ENCODE results near the gene SAP30BP. TPM values are rescaled to one million over a fixed set of nuclear protein-coding genes. Genes with fewer than 3 reads are reported as not detected.

The SAP30BP gene
- total and polyA plus RNA-seq, 4 donors, result 20.9 to 33.4 (median 30.2) TPM

DNA sequence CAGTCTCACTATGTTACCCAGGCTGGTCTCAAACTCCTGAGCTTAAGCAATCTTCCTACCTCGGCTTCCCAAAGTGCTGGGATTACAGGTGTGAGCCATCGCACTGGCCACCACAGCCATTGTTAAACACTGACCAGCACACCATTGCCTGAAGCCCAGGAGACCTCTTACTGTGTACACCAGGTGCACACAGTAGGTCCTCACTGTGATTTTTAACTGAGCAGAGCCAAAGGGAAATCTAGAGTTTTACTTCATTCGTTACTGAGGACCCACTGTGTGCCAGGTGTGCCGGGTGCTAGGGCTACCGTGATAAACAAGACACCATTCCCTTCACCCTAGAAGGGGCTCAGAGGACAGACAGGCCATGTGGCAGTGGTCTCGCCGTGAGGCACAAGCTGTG is 58.4 kb downstream of the SAP30BP start:
- H3K27me3 ChIP-seq (ENCODE audit: control insufficient read depth in 4 of 4, insufficient read depth in 4 of 4, low read length in 3 of 4), result no peaks in the 10 kb centered on the region
- H3K36me3 ChIP-seq (ENCODE audit: control insufficient read depth in 4 of 4, insufficient read depth in 3 of 4, low read depth in 1 of 4, low read length in 3 of 4), result no peaks in the 10 kb centered on the region
- TF ChIP-seq FOXA1 (IDR thresholded peaks at IDR 0.05), result no peak
- no peak overlapping the region for H3K4me3 ChIP-seq (ENCODE audit: low read depth in 1 of 3, low read length in 3 of 3)
- H3K9ac ChIP-seq (ENCODE audit: low read depth in 1 of 2, low read length in 2 of 2), result no peak overlapping the region
- 90% methylated on average over 7 of the region's 7 CpGs for WGBS
- peaks cover 0 to 6% (median 5%) of the 10 kb centered on the region in 4 donors for H3K4me1 ChIP-seq (ENCODE audit: control insufficient read depth in 4 of 4, insufficient read depth in 4 of 4, low read length in 3 of 4)
- no peak for DNase-seq (ENCODE audit: low spot score)
- H3K27ac ChIP-seq (ENCODE audit: low read depth in 1 of 2, low read length in 2 of 2), result no peak overlapping the region
- no peaks in the 10 kb centered on the region for H3K9me3 ChIP-seq (ENCODE audit: control insufficient read depth in 4 of 4, low read length in 3 of 4)

DNA sequence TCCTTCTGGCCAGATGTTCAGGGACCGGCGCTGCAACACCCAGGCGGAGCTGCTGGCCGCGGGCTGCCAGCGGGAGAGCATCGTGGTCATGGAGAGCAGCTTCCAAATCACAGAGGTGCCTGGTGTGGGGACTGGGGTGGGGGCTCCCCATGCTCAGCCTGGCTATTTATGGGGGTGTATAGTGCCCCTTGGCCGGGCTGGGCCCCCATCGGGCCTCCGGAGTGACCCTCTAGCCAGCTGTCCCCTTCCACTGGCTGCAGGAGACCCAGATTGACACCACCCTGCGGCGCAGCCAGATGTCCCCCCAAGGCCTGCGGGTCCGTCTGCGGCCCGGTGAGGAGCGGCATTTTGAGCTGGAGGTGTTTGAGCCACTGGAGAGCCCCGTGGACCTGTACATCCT is 60.3 kb downstream of the SAP30BP start:
- H3K36me3 ChIP-seq (ENCODE audit: control insufficient read depth in 4 of 4, insufficient read depth in 3 of 4, low read depth in 1 of 4, low read length in 3 of 4), result no peaks in the 10 kb centered on the region
- no peak for DNase-seq (ENCODE audit: low spot score)

GRCh38 chr17:75729351-75729750 is 62.2 kb downstream of the SAP30BP start:
- WGBS, result 90% methylated on average over 7 of the region's 7 CpGs
- TF ChIP-seq YY1 (IDR thresholded peaks at IDR 0.05) (no peak), NR2F2 (IDR thresholded peaks at IDR 0.05) (no peak), ZBTB33 (IDR thresholded peaks at IDR 0.05) (no peak), RXRA (IDR thresholded peaks at IDR 0.05) (no peak), CTCF (IDR thresholded peaks at IDR 0.05; ENCODE audit: low read depth, low read length, missing input control) (no peak), GABPA (IDR thresholded peaks at IDR 0.05 in 1 of 2, conservative IDR thresholded peaks at IDR 0.05 in 1 of 2) (no peak), HNF4G (IDR thresholded peaks at IDR 0.05) (no peak), ATF3 (IDR thresholded peaks at IDR 0.05) (no peak), FOXA2 (IDR thresholded peaks at IDR 0.05) (no peak), RAD21 (IDR thresholded peaks at IDR 0.05) (no peak), JUND (IDR thresholded peaks at IDR 0.05) (no peak), TAF1 (conservative IDR thresholded peaks at IDR 0.05) (no peak), HNF4A (conservative IDR thresholded peaks at IDR 0.05) (no peak), SP1 (IDR thresholded peaks at IDR 0.05) (no peak), EGR1 (IDR thresholded peaks at IDR 0.05; ENCODE audit: low read depth in 2 of 2) (no peak), FOXA1 (IDR thresholded peaks at IDR 0.05) (no peak)
- TF ChIP-seq, protein P1, sequence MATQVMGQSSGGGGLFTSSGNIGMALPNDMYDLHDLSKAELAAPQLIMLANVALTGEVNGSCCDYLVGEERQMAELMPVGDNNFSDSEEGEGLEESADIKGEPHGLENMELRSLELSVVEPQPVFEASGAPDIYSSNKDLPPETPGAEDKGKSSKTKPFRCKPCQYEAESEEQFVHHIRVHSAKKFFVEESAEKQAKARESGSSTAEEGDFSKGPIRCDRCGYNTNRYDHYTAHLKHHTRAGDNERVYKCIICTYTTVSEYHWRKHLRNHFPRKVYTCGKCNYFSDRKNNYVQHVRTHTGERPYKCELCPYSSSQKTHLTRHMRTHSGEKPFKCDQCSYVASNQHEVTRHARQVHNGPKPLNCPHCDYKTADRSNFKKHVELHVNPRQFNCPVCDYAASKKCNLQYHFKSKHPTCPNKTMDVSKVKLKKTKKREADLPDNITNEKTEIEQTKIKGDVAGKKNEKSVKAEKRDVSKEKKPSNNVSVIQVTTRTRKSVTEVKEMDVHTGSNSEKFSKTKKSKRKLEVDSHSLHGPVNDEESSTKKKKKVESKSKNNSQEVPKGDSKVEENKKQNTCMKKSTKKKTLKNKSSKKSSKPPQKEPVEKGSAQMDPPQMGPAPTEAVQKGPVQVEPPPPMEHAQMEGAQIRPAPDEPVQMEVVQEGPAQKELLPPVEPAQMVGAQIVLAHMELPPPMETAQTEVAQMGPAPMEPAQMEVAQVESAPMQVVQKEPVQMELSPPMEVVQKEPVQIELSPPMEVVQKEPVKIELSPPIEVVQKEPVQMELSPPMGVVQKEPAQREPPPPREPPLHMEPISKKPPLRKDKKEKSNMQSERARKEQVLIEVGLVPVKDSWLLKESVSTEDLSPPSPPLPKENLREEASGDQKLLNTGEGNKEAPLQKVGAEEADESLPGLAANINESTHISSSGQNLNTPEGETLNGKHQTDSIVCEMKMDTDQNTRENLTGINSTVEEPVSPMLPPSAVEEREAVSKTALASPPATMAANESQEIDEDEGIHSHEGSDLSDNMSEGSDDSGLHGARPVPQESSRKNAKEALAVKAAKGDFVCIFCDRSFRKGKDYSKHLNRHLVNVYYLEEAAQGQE (IDR thresholded peaks at IDR 0.05), result no peak
- TF ChIP-seq, protein P2, sequence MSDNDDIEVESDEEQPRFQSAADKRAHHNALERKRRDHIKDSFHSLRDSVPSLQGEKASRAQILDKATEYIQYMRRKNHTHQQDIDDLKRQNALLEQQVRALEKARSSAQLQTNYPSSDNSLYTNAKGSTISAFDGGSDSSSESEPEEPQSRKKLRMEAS (IDR thresholded peaks at IDR 0.05), result no peak
- Histone ChIP-seq H3K4me1 (ENCODE audit: control insufficient read depth in 4 of 4, insufficient read depth in 4 of 4, low read length in 3 of 4) (peaks cover 0 to under 1% (median under 1%) of the 10 kb centered on the region in 4 donors), H3K27ac (ENCODE audit: low read depth in 1 of 2, low read length in 2 of 2) (no peak overlapping the region), H3K9ac (ENCODE audit: low read depth in 1 of 2, low read length in 2 of 2) (no peak overlapping the region), H3K4me3 (ENCODE audit: low read depth in 1 of 3, low read length in 3 of 3) (no peak overlapping the region), H3K36me3 (ENCODE audit: control insufficient read depth in 4 of 4, insufficient read depth in 3 of 4, low read depth in 1 of 4, low read length in 3 of 4) (no peaks in the 10 kb centered on the region), H3K27me3 (ENCODE audit: control insufficient read depth in 4 of 4, insufficient read depth in 4 of 4, low read length in 3 of 4) (no peaks in the 10 kb centered on the region), H3K9me3 (ENCODE audit: control insufficient read depth in 4 of 4, low read length in 3 of 4) (no peaks in the 10 kb centered on the region)
- no peak for DNase-seq (ENCODE audit: low spot score)

More for the DNA sequence above, 60.3 kb downstream of the SAP30BP start:
- 94% methylated on average over 18 of the region's 18 CpGs for WGBS
- Histone ChIP-seq H3K9ac (ENCODE audit: low read depth in 1 of 2, low read length in 2 of 2) (no peak overlapping the region), H3K27ac (ENCODE audit: low read depth in 1 of 2, low read length in 2 of 2) (no peak overlapping the region), H3K4me3 (ENCODE audit: low read depth in 1 of 3, low read length in 3 of 3) (no peak overlapping the region), H3K9me3 (ENCODE audit: control insufficient read depth in 4 of 4, low read length in 3 of 4) (no peaks in the 10 kb centered on the region), H3K27me3 (ENCODE audit: control insufficient read depth in 4 of 4, insufficient read depth in 4 of 4, low read length in 3 of 4) (no peaks in the 10 kb centered on the region), H3K4me1 (ENCODE audit: control insufficient read depth in 4 of 4, insufficient read depth in 4 of 4, low read length in 3 of 4) (no peaks in the 10 kb centered on the region)
- TF ChIP-seq ATF3 (IDR thresholded peaks at IDR 0.05) (no peak), RXRA (IDR thresholded peaks at IDR 0.05) (no peak), JUND (IDR thresholded peaks at IDR 0.05) (no peak)
